ENCODE data around the gene NNT. TPM values are rescaled to one million over a fixed set of nuclear protein-coding genes. Genes with fewer than 3 reads are reported as not detected.

The NNT gene
- total and polyA plus RNA-seq, 10 donors = 9.7 to 70.9 (median 52.9) TPM

- TF ChIP-seq POLR2A (IDR thresholded peaks at IDR 0.05) (no peak), POLR2AphosphoS5 (IDR thresholded peaks at IDR 0.05) (no peak)
- TF ChIP-seq, protein P1, sequence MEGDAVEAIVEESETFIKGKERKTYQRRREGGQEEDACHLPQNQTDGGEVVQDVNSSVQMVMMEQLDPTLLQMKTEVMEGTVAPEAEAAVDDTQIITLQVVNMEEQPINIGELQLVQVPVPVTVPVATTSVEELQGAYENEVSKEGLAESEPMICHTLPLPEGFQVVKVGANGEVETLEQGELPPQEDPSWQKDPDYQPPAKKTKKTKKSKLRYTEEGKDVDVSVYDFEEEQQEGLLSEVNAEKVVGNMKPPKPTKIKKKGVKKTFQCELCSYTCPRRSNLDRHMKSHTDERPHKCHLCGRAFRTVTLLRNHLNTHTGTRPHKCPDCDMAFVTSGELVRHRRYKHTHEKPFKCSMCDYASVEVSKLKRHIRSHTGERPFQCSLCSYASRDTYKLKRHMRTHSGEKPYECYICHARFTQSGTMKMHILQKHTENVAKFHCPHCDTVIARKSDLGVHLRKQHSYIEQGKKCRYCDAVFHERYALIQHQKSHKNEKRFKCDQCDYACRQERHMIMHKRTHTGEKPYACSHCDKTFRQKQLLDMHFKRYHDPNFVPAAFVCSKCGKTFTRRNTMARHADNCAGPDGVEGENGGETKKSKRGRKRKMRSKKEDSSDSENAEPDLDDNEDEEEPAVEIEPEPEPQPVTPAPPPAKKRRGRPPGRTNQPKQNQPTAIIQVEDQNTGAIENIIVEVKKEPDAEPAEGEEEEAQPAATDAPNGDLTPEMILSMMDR (IDR thresholded peaks at IDR 0.05 in 8 of 11, conservative IDR thresholded peaks at IDR 0.05 in 3 of 11) = no peak
- Histone ChIP-seq H3K36me3 (peaks cover 2 to 89% (median 45%) of the 10 kb centered on the region in 6 donors), H3K4me1 (no peaks in the 10 kb centered on the region), H3K27ac (no peak overlapping the region), H3K4me3 (no peak overlapping the region), H3K9me3 (peaks cover 0 to 20% (median 19%) of the 10 kb centered on the region in 8 donors), H3K27me3 (replicated peaks in 1 of 7) (no peaks in the 10 kb centered on the region)
- WGBS, 5 donors = 87 to 100% (median 95%) methylated on average over 1 of the region's 1 CpG
- intact Hi-C loops (cut with DNase I; ENCODE audit: low total_unique reads) = no loop called here
- no peak for DNase-seq
Measured at GRCh38 chr5:43699910-43700309, 96.9 kb downstream of the NNT start.

- H3K4me3 ChIP-seq = no peak overlapping the region
- DNase-seq = no peak
- 89 to 97% (median 94%) methylated on average over 2 of the region's 2 CpGs for WGBS, 5 donors
- H3K9me3 ChIP-seq = peaks cover 0 to 13% (median 12%) of the 10 kb centered on the region in 8 donors
- H3K4me1 ChIP-seq = no peaks in the 10 kb centered on the region
- TF ChIP-seq POLR2A (IDR thresholded peaks at IDR 0.05) (no peak), POLR2AphosphoS5 (IDR thresholded peaks at IDR 0.05) (no peak)
- TF ChIP-seq, protein P1 (IDR thresholded peaks at IDR 0.05 in 8 of 11, conservative IDR thresholded peaks at IDR 0.05 in 3 of 11) = no peak
- H3K36me3 ChIP-seq = peaks cover 2 to 89% (median 46%) of the 10 kb centered on the region in 6 donors
- intact Hi-C loops (cut with DNase I; ENCODE audit: low total_unique reads) = no loop called here
- H3K27me3 ChIP-seq (replicated peaks in 1 of 7) = no peaks in the 10 kb centered on the region
- H3K27ac ChIP-seq = no peak overlapping the region
Measured at GRCh38 chr5:43700601-43701000, 97.6 kb downstream of the NNT start.

- Histone ChIP-seq H3K4me1 (no peaks in the 10 kb centered on the region), H3K27me3 (replicated peaks in 1 of 7) (no peaks in the 10 kb centered on the region), H3K9me3 (peaks cover 0 to 8% (median 6%) of the 10 kb centered on the region in 8 donors), H3K27ac (no peak overlapping the region), H3K4me3 (no peak overlapping the region), H3K36me3 (peaks cover 2 to 89% (median 44%) of the 10 kb centered on the region in 6 donors)
- 96 to 99% (median 98%) methylated on average over 3 of the region's 3 CpGs for WGBS, 5 donors
- no peak for DNase-seq
- intact Hi-C loops (cut with DNase I; ENCODE audit: low total_unique reads) = no loop called here
- TF ChIP-seq POLR2AphosphoS5 (IDR thresholded peaks at IDR 0.05) = no peak
- TF ChIP-seq, protein P1 (IDR thresholded peaks at IDR 0.05 in 8 of 11, conservative IDR thresholded peaks at IDR 0.05 in 3 of 11) = no peak
- no peak for TF ChIP-seq POLR2A (IDR thresholded peaks at IDR 0.05)
Measured at GRCh38 chr5:43701227-43701626, 98.2 kb downstream of the NNT start.

GRCh38 chr5:43702293-43702692, 99.3 kb downstream of the NNT start:
- H3K36me3 ChIP-seq = peaks cover 2 to 88% (median 41%) of the 10 kb centered on the region in 6 donors
- no peak overlapping the region for H3K4me3 ChIP-seq
- no peak overlapping the region for H3K27ac ChIP-seq
- intact Hi-C loops (cut with DNase I; ENCODE audit: low total_unique reads) = no loop called here
- no peaks in the 10 kb centered on the region for H3K27me3 ChIP-seq (replicated peaks in 1 of 7)
- WGBS, 5 donors = 97 to 99% (median 98%) methylated on average over 2 of the region's 2 CpGs
- TF ChIP-seq, protein P1 (IDR thresholded peaks at IDR 0.05 in 8 of 11, conservative IDR thresholded peaks at IDR 0.05 in 3 of 11) = no peak
- TF ChIP-seq POLR2AphosphoS5 (IDR thresholded peaks at IDR 0.05) (no peak), POLR2A (IDR thresholded peaks at IDR 0.05) (no peak)
- no peak for DNase-seq
- H3K9me3 ChIP-seq = peaks cover 0 to 5% (median 0%) of the 10 kb centered on the region in 8 donors
- no peaks in the 10 kb centered on the region for H3K4me1 ChIP-seq

All from spleen (tissue), 11 donors.